Fibroblast of the aortic adventitia (primary cell): ENCODE measurements around the gene XPO6. TPM values are rescaled to one million over a fixed set of nuclear protein-coding genes. Genes with fewer than 3 reads are reported as not detected.

ENCODE experiments used
- DNase-seq: peaks from one replicate; pipeline ENCODE4 v3.0.0-alpha.2; 2010; ENCODE audit warnings: low read depth
- H3K4me3 ChIP-seq: 2 replicates; pipeline ENCODE4 v1.5.1; 2011; ENCODE audit warnings: low read depth, mild to moderate bottlenecking, control low read depth, low read length, moderate library complexity
- CTCF ChIP-seq: IDR thresholded peaks from 2 replicates; pipeline ENCODE4 v1.5.1; 2011; ENCODE audit warnings: mild to moderate bottlenecking, low read length, control low read depth, inconsistent platforms; ENCODE audit not compliant: insufficient read depth
- total RNA-seq: library from RNA; depleted of rRNA; stranded (reverse); fragments of >200 nt; gene quantifications from 2 replicates; pipeline ENCODE4 v1.2.3, GENCODE V29; 2012; ENCODE audit warnings: low replicate concordance

XPO6 gene
- total RNA-seq, 1 donor: 112 TPM

GRCh38 chr16:28067604-28068379 lies 144.0 kb downstream of the XPO6 start:
- TF ChIP-seq CTCF: no peak
- no peak overlapping the region for H3K4me3 ChIP-seq
- DNase-seq: peak; percentile 73

DNA sequence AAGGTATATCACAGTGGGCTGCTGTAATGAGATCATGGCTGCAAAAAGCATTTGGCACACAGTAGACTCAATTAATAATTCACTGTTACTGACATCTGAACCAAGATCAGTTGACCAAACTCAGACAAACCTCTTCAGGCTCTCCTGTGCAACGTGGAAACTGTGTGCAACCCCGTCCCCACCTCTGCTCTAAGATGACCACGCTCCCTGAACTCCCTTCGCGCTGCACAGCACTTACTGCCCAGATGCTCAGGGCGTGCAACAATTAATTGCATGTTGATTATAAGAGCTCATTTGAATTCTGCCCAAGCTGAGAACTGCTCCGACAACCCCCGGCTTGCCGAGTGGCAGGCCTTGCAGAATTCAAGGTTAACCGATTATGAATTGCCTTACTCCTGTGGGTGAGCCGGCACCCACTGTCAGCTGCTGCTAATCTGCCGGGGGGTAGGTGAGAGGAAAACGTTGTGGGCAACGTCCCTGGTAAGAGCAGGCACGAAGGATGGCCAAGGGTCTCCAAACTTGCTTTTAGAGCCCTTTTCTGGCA lies 147.0 kb downstream of the XPO6 start:
- no peak for DNase-seq
- H3K4me3 ChIP-seq: no peak overlapping the region
- no peak for TF ChIP-seq CTCF

DNA sequence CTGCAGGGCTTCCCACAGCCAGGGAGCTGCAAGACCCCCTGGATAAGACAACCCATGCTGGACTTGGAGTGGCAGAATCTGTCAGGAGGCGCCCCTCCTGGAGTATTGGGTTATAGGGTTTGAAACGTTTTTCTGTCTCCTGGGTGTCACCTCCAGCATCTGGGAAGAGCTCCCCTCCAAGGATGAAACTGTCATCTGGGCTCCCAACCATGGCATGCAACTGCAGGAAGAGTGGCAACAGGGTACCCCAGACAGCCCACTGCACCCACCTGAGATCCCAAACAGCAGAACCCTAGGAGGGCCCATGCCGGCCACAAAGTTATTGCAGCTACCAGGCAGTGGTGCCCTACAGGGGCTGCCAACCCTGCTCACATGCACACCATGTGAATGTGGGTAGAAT lies 147.6 kb downstream of the XPO6 start:
- no peak for TF ChIP-seq CTCF
- no peak for DNase-seq
- H3K4me3 ChIP-seq: no peak overlapping the region

DNA sequence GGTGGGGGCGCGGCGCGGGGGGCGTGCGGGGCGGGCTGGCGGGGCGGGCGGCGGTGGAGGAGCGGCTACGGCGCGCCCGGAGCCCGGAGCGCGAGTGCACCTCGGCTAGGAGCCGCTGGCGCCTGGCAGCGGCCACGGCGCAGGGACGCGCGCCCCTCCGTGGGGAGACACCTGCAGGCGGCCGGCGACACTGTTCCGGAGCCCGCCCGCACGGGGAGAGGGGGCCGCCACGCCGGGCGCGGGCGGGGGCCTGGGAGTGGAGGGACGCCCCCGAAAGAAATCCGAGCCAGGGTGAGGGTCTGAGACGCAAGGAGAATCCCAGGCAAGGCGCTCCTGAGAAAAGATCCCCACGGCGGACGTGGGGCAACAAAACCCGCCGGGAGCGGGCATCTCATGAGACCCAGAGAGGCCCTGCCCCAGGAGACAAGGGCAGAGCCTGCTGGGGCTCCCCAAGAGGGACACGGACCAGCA lies 148.1 kb downstream of the XPO6 start, which contains the start of gene GSG1L:
Gene GSG1L (minus strand): TSS at position 124 of the 471 bp plus-strand sequence. CDS start 290 bp downstream, outside the sequence.
- peak within 1 kb of the TSS; percentile 17 for H3K4me3 ChIP-seq
- DNase-seq: no peak
- no peak for TF ChIP-seq CTCF

DNA sequence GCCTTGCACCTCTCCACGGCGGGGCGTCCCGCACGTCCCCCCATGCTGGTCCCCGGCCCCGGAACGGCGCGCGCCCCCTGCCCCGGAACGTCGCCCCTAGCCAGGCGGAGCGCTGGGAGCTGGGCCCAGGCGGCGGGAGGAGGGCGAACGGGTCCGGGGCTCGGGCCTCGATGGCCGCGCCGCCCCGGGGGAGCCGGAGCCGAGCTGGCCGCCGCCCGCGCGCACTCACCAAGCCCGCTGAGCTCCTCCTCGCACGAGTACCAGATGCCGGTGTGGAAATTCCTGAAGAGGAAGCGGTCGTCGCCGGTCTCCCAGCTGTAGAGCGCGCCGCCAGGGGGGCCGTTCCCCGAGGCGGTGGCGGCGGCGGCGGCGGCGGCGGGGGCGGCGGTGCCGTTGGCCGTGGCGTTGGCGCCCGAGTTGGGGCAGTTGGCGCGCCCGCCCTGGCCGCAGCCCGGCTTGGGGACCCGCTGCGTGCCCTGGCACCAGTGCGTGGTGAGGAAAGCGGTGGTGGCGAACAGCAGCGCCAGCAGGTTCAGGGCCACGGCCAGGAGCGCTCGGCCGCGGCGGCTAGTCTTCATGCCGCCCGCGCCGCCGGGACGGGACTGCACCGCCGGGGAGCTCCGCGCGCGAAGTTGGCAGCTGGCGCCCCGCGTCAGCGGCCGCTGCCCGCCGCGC lies 148.8 kb downstream of the XPO6 start:
- no peak for TF ChIP-seq CTCF
- H3K4me3 ChIP-seq: peak overlapping the region; percentile 17
- DNase-seq: no peak

GRCh38 chr16:28062261-28062846 lies 149.4 kb downstream of the XPO6 start:
- H3K4me3 ChIP-seq: no peak overlapping the region
- no peak for TF ChIP-seq CTCF
- no peak for DNase-seq
